HepG2 (cell line): ENCODE data around the gene ICAM3. TPM values are rescaled to one million over a fixed set of nuclear protein-coding genes. Genes with fewer than 3 reads are reported as not detected.

Experiments used
- ARHGAP35 ChIP-seq: sonication (generic); formaldehyde crosslinking; IDR thresholded peaks from 2 replicates; pipeline ENCODE4 v1.9.0; 2022; ENCODE audit warnings: mild to moderate bottlenecking, inconsistent platforms, moderate library complexity, missing genetic modification reagents, borderline replicate concordance
- CEBPB ChIP-seq: IDR thresholded peaks from 2 replicates; pipeline ENCODE4 v1.6.1; 2011; ENCODE audit warnings: low read depth, low read length, improper control_type of control experiment, borderline replicate concordance
- CHD4 ChIP-seq: fragments of 200-600 bp; sonication (generic); IDR thresholded peaks from 2 replicates; pipeline ENCODE4 v1.7.0; 2017; ENCODE audit warnings: mild to moderate bottlenecking, low read length, borderline replicate concordance
- FOXA1 ChIP-seq, 2 experiments: fragments of 450-650 bp in 1 of 2; sonication (generic) in 1 of 2; formaldehyde crosslinking in 1 of 2; IDR thresholded peaks; 2 replicates each; pipeline versions ENCODE4 v1.4.0 to v1.6.1; 2016 to 2020; ENCODE audit warnings: missing genetic modification reagents in 1 of 2
- FOXJ3 ChIP-seq: sonication (generic); formaldehyde crosslinking; IDR thresholded peaks from 2 replicates; pipeline ENCODE4 v1.4.0; 2020; ENCODE audit warnings: missing genetic modification reagents, mild to moderate bottlenecking, borderline replicate concordance
- FOXP4 ChIP-seq: sonication (generic); formaldehyde crosslinking; IDR thresholded peaks from 2 replicates; pipeline ENCODE4 v1.4.0; 2020; ENCODE audit warnings: missing genetic modification reagents
- IRF2 ChIP-seq: IDR thresholded peaks from 2 replicates; pipeline ENCODE4 v1.6.1; 2018; ENCODE audit warnings: missing genetic modification reagents, missing compliant biosample characterization
- KLF9 ChIP-seq: IDR thresholded peaks from 2 replicates; pipeline ENCODE4 v1.6.1; 2016; ENCODE audit warnings: low read depth
- NCOA2 ChIP-seq: sonication (generic); formaldehyde crosslinking; IDR thresholded peaks from 2 replicates; pipeline ENCODE4 v1.8.0; 2022; ENCODE audit warnings: inconsistent platforms
- NR0B2 ChIP-seq: sonication (generic); formaldehyde crosslinking; IDR thresholded peaks from 2 replicates; pipeline ENCODE4 v1.4.0; 2020; ENCODE audit warnings: mild to moderate bottlenecking, missing genetic modification reagents
- PCBP1 ChIP-seq: fragments of 200-400 bp; formaldehyde crosslinking; IDR thresholded peaks from 2 replicates; pipeline ENCODE4 v1.6.1; 2017; ENCODE audit warnings: mild to moderate bottlenecking, low read depth, low read length, borderline replicate concordance
- RARA ChIP-seq: IDR thresholded peaks from 2 replicates; pipeline ENCODE4 v1.6.1; 2016; ENCODE audit warnings: missing genetic modification reagents, missing compliant biosample characterization
- RFXAP ChIP-seq: sonication (generic); formaldehyde crosslinking; IDR thresholded peaks from 2 replicates; pipeline ENCODE4 v1.4.0; 2020; ENCODE audit warnings: missing genetic modification reagents, borderline replicate concordance
- SAFB2 ChIP-seq: sonication (generic); formaldehyde crosslinking; IDR thresholded peaks from 2 replicates; pipeline ENCODE4 v1.5.1; 2020; ENCODE audit warnings: missing genetic modification reagents, low read depth, mild to moderate bottlenecking, borderline replicate concordance
- SP140L ChIP-seq: sonication (generic); formaldehyde crosslinking; IDR thresholded peaks from 2 replicates; pipeline ENCODE4 v1.4.0; 2020; ENCODE audit warnings: missing genetic modification reagents, borderline replicate concordance
- SP2 ChIP-seq: sonication (generic); formaldehyde crosslinking; IDR thresholded peaks from 2 replicates; pipeline ENCODE4 v1.5.1; 2020; ENCODE audit warnings: mild to moderate bottlenecking, missing genetic modification reagents
- TAF15 ChIP-seq: fragments of 200-400 bp; formaldehyde crosslinking; IDR thresholded peaks from one replicate; pipeline ENCODE4 v1.6.1; 2018; ENCODE audit warnings: mild to moderate bottlenecking, low read depth, low read length; ENCODE audit not compliant: poor library complexity, severe bottlenecking
- TEAD3 ChIP-seq: optimal IDR thresholded peaks from 2 replicates; pipeline ENCODE3; 2016; ENCODE audit warnings: borderline replicate concordance
- ZBTB7A ChIP-seq: sonication (generic); formaldehyde crosslinking; IDR thresholded peaks from 2 replicates; pipeline ENCODE4 v1.8.0; 2022; ENCODE audit warnings: mild to moderate bottlenecking, missing genetic modification reagents
- ZIK1 ChIP-seq: sonication (generic); formaldehyde crosslinking; IDR thresholded peaks from 2 replicates; pipeline ENCODE4 v1.5.0; 2020; ENCODE audit warnings: mild to moderate bottlenecking, low read depth, missing genetic modification reagents, borderline replicate concordance
- ZNF124 ChIP-seq: sonication (generic); formaldehyde crosslinking; IDR thresholded peaks from 2 replicates; pipeline ENCODE4 v1.4.0; 2020; ENCODE audit warnings: missing genetic modification reagents
- ZNF17 ChIP-seq: sonication (generic); formaldehyde crosslinking; IDR thresholded peaks from 2 replicates; pipeline ENCODE4 v1.5.0; 2020; ENCODE audit warnings: mild to moderate bottlenecking, missing genetic modification reagents
- ZNF317 ChIP-seq: sonication (generic); formaldehyde crosslinking; IDR thresholded peaks from 2 replicates; pipeline ENCODE4 v1.5.0; 2020; ENCODE audit warnings: mild to moderate bottlenecking, missing genetic modification reagents
- ZNF33B ChIP-seq: sonication (generic); formaldehyde crosslinking; IDR thresholded peaks from 2 replicates; pipeline ENCODE4 v1.5.1; 2020; ENCODE audit warnings: mild to moderate bottlenecking, missing genetic modification reagents
- ZNF362 ChIP-seq: sonication (generic); formaldehyde crosslinking; IDR thresholded peaks from 2 replicates; pipeline ENCODE4 v1.4.0; 2020; ENCODE audit warnings: missing genetic modification reagents, mild to moderate bottlenecking, borderline replicate concordance
- ZNF713 ChIP-seq: sonication (generic); formaldehyde crosslinking; IDR thresholded peaks from 2 replicates; pipeline ENCODE4 v1.4.0; 2020; ENCODE audit warnings: mild to moderate bottlenecking, missing genetic modification reagents
- ZNF850 ChIP-seq: sonication (generic); formaldehyde crosslinking; conservative IDR thresholded peaks from 2 replicates; pipeline ENCODE4 v1.9.0; 2021; ENCODE audit warnings: mild to moderate bottlenecking, missing genetic modification reagents
- ZSCAN25 ChIP-seq: sonication (generic); formaldehyde crosslinking; IDR thresholded peaks from 2 replicates; pipeline ENCODE4 v1.8.0; 2022; ENCODE audit warnings: mild to moderate bottlenecking, missing genetic modification reagents
- polyA plus RNA-seq, 8 experiments: library from polyadenylated mRNA; depleted of rRNA in 3 of 8; stranded (reverse) in 7 of 8; unstranded in 1 of 8; fragments of >200 nt; fragmentation: Illumina TruSeq in 4 of 8; extraction: Trizol in 4 of 8; gene quantifications; 2 replicates each; pipeline versions ENCODE4 v1.2.1 to v1.2.3, GENCODE V29; 2011 to 2016; ENCODE audit warnings: low read depth in 4 of 8, missing spikeins in 1 of 8, mixed read lengths in 1 of 8; ENCODE audit not compliant: insufficient read depth in 1 of 8
- total RNA-seq, 5 experiments: library from RNA; depleted of rRNA; stranded (reverse); fragments of >200 nt; fragmentation: Illumina TruSeq; extraction: Trizol; gene quantifications; 2 replicates each; pipeline ENCODE4 v1.2.3, GENCODE V29; 2016; ENCODE audit warnings: low read depth in 1 of 5

Gene ICAM3
- total and polyA plus RNA-seq, 2 of the 13 experiments (the other 11 are each of a cell fraction or from before 2014, with no cell fraction given), result 14.1 to 21.0 TPM

- no peak; the same call in 1 of the 2 replicates for TF ChIP-seq ZNF362
- TF ChIP-seq PCBP1, result no peak
- no peak for TF ChIP-seq ZNF17 (CRISPR knock-in tag)
- TF ChIP-seq FOXJ3 (CRISPR knock-in tag), result peak; percentile 50; the same call in 1 of the 2 replicates
- peak; percentile 52; the same call in 1 of the 2 replicates for TF ChIP-seq FOXP4 (CRISPR knock-in tag)
- no peak for TF ChIP-seq FOXA1 (IDR thresholded peaks at IDR 0.05)
- TF ChIP-seq FOXA1 (CRISPR knock-in tag; IDR thresholded peaks at IDR 0.05), result no peak
- no peak for TF ChIP-seq SP2 (CRISPR knock-in tag)
- TF ChIP-seq ZNF317, result peak; percentile 40; the same call in 1 of the 2 replicates
- TF ChIP-seq CHD4, result no peak
- TF ChIP-seq TEAD3, result no peak
- TF ChIP-seq ZNF850 (CRISPR knock-in tag), result no peak
- TF ChIP-seq RFXAP (CRISPR knock-in tag), result no peak; the same call in 1 of the 2 replicates
- TF ChIP-seq RARA, result peak; percentile 24; the same call in 1 of the 2 replicates
- TF ChIP-seq ZNF713 (CRISPR knock-in tag), result no peak
- 0 out of 2 replicates have a peak, but pooled peaks have one; percentile 61 for TF ChIP-seq KLF9 (CRISPR knock-in tag)
- TF ChIP-seq IRF2 (CRISPR knock-in tag), result peak; percentile 37
- no peak for TF ChIP-seq ARHGAP35
- peak; percentile 34; the same call in 1 of the 2 replicates for TF ChIP-seq ZIK1 (CRISPR knock-in tag)
- peak; percentile 70 for TF ChIP-seq TAF15
- no peak for TF ChIP-seq NCOA2 (CRISPR knock-in tag)
- TF ChIP-seq ZNF33B (CRISPR knock-in tag), result no peak
- no peak; the same call in 1 of the 2 replicates for TF ChIP-seq SAFB2 (CRISPR knock-in tag)
- 0 out of 2 replicates have a peak, but pooled peaks have one; percentile 29 for TF ChIP-seq ZBTB7A (CRISPR knock-in tag)
- no peak for TF ChIP-seq ZNF124
- no peak; the same call in 1 of the 2 replicates for TF ChIP-seq CEBPB
- TF ChIP-seq NR0B2 (CRISPR knock-in tag), result peak; percentile 61; the same call in 1 of the 2 replicates
- no peak for TF ChIP-seq SP140L (CRISPR knock-in tag)
- no peak; the same call in 1 of the 2 replicates for TF ChIP-seq ZSCAN25 (CRISPR knock-in tag)
Measured at GRCh38 chr19:10334588-10335351, 4.7 kb downstream of the ICAM3 start (continued).
